Mucosa of rectum (tissue), 2 donors: Measurements from ENCODE around the gene CAMK2N2.

Experiments
- H3K27ac ChIP-seq, 2 donors: one replicate each; pipeline ENCODE4 v1.7.0; 2013; ENCODE audit warnings: inconsistent platforms in 2 of 2, low read depth in 2 of 2, low read length in 2 of 2
- H3K27me3 ChIP-seq, 2 donors: one replicate each; pipeline ENCODE4 v1.7.0; 2013; ENCODE audit warnings: low read length in 2 of 2; ENCODE audit not compliant: control insufficient read depth in 2 of 2, insufficient read depth in 2 of 2
- H3K36me3 ChIP-seq, 2 donors: one replicate each; pipeline ENCODE4 v1.7.0; 2013; ENCODE audit warnings: low read length in 2 of 2; ENCODE audit not compliant: control insufficient read depth in 2 of 2, insufficient read depth in 2 of 2
- H3K4me1 ChIP-seq, 2 donors: one replicate each; pipeline ENCODE4 v1.7.0; 2013; ENCODE audit warnings: low read length in 2 of 2, mild to moderate bottlenecking in 1 of 2; ENCODE audit not compliant: control insufficient read depth in 2 of 2, insufficient read depth in 2 of 2
- H3K4me3 ChIP-seq, 2 donors: one replicate each; pipeline ENCODE4 v1.7.0; 2013; ENCODE audit warnings: low read length in 2 of 2
- H3K9ac ChIP-seq, 2 donors: one replicate each; pipeline ENCODE4 v1.7.0; 2013; ENCODE audit warnings: low read length in 2 of 2, low read depth in 1 of 2, mild to moderate bottlenecking in 1 of 2
- H3K9me3 ChIP-seq, 2 donors: one replicate each; pipeline ENCODE4 v1.7.0; 2013; ENCODE audit warnings: low read length in 2 of 2; ENCODE audit not compliant: control insufficient read depth in 2 of 2
- donor health status: healthy.
- donor health status: Normal muscosa, but diverticular disease.

Gene CAMK2N2

GRCh38 chr3:184258926-184259325 is 2.4 kb downstream of the CAMK2N2 start:
- H3K9ac ChIP-seq, result no peak overlapping the region
- H3K36me3 ChIP-seq, result no peaks in the 10 kb centered on the region
- peaks cover 23 to 24% of the 10 kb centered on the region in 2 donors for H3K27me3 ChIP-seq
- no peaks in the 10 kb centered on the region for H3K9me3 ChIP-seq
- H3K4me3 ChIP-seq, result no peak overlapping the region
- no peak overlapping the region for H3K27ac ChIP-seq
- H3K4me1 ChIP-seq, result peaks cover 4 to 5% of the 10 kb centered on the region in 2 donors

GRCh38 chr3:184257083-184257915 is 4.1 kb downstream of the CAMK2N2 start:
- Histone ChIP-seq H3K27me3 (peaks cover 16 to 19% of the 10 kb centered on the region in 2 donors), H3K27ac (no peak overlapping the region), H3K9ac (no peak overlapping the region), H3K36me3 (no peaks in the 10 kb centered on the region), H3K9me3 (no peaks in the 10 kb centered on the region), H3K4me1 (peaks cover 4 to 5% of the 10 kb centered on the region in 2 donors), H3K4me3 (no peak overlapping the region)

GRCh38 chr3:184255291-184256039 is 5.9 kb downstream of the CAMK2N2 start:
- Histone ChIP-seq H3K9me3 (no peaks in the 10 kb centered on the region), H3K9ac (no peak overlapping the region), H3K27ac (no peak overlapping the region), H3K36me3 (no peaks in the 10 kb centered on the region), H3K27me3 (peaks cover 9 to 12% of the 10 kb centered on the region in 2 donors), H3K4me1 (no peaks in the 10 kb centered on the region), H3K4me3 (no peak overlapping the region)

GRCh38 chr3:184250167-184250828 is 11.1 kb downstream of the CAMK2N2 start:
- Histone ChIP-seq H3K27ac (peak overlapping the region; percentile 30 to 92), H3K27me3 (no peaks in the 10 kb centered on the region), H3K36me3 (peaks cover 2 to 4% of the 10 kb centered on the region in 2 donors), H3K9me3 (no peaks in the 10 kb centered on the region), H3K4me1 (peaks cover 8 to 11% of the 10 kb centered on the region in 2 donors), H3K4me3 (peak overlapping the region; percentile 74 to 99), H3K9ac (peak overlapping the region; percentile 58 to 74)

- Histone ChIP-seq H3K36me3 (peaks cover 9 to 11% of the 10 kb centered on the region in 2 donors), H3K27ac (peak within 1 kb of the TSS; percentile 59 to 92), H3K4me1 (peaks cover 8 to 11% of the 10 kb centered on the region in 2 donors), H3K4me3 (peak within 1 kb of the TSS; percentile 74 to 99), H3K9ac (peak within 1 kb of the TSS; percentile 82 to 92), H3K27me3 (no peaks in the 10 kb centered on the region), H3K9me3 (no peaks in the 10 kb centered on the region)
Observed at GRCh38 chr3:184249412-184250166, 11.8 kb downstream of the CAMK2N2 start, which contains the start of gene EEF1AKMT4. Gene EEF1AKMT4, plus strand, starts transcription at chr3:184249672. Its CDS starts 23 bp downstream, at chr3:184249695.

- Histone ChIP-seq H3K9ac (peak within 1 kb of the TSS; percentile 82 to 92), H3K4me3 (peak within 1 kb of the TSS; percentile 74 to 99), H3K36me3 (peaks cover 18 to 20% of the 10 kb centered on the region in 2 donors), H3K27me3 (no peaks in the 10 kb centered on the region), H3K27ac (peak within 1 kb of the TSS; percentile 59 to 92), H3K9me3 (no peaks in the 10 kb centered on the region), H3K4me1 (peaks cover 8 to 11% of the 10 kb centered on the region in 2 donors)
Observed at GRCh38 chr3:184248454-184249411, 12.6 kb downstream of the CAMK2N2 start, which contains the start of gene ALG3. Gene ALG3, minus strand, starts transcription at chr3:184248962. Its CDS starts 22 bp downstream, at chr3:184248940.

GRCh38 chr3:184242297-184242685 is 19.1 kb downstream of the CAMK2N2 start:
- no peaks in the 10 kb centered on the region for H3K9me3 ChIP-seq

GRCh38 chr3:184241447-184242296 is 19.7 kb downstream of the CAMK2N2 start:
- peak overlapping the region in 1 of 2 donors; percentile 62 for H3K9ac ChIP-seq

More at GRCh38 chr3:184242297-184242685, 19.1 kb downstream of the CAMK2N2 start:
- H3K4me1 ChIP-seq, result peaks cover 0 to 9% of the 10 kb centered on the region in 2 donors
- H3K27me3 ChIP-seq, result no peaks in the 10 kb centered on the region
- no peak overlapping the region for H3K4me3 ChIP-seq
- no peak overlapping the region for H3K27ac ChIP-seq
- H3K9ac ChIP-seq, result no peak overlapping the region
- H3K36me3 ChIP-seq, result peaks cover 33 to 36% of the 10 kb centered on the region in 2 donors

More at GRCh38 chr3:184241447-184242296, 19.7 kb downstream of the CAMK2N2 start:
- peaks cover 0 to 9% of the 10 kb centered on the region in 2 donors for H3K4me1 ChIP-seq
- H3K27me3 ChIP-seq, result no peaks in the 10 kb centered on the region
- peak overlapping the region; percentile 37 to 52 for H3K4me3 ChIP-seq
- peaks cover 33 to 36% of the 10 kb centered on the region in 2 donors for H3K36me3 ChIP-seq
- peak overlapping the region; percentile 29 to 38 for H3K27ac ChIP-seq
- no peaks in the 10 kb centered on the region for H3K9me3 ChIP-seq
